ENCODE results near the gene KCNK18.

The KCNK18 gene

DNA sequence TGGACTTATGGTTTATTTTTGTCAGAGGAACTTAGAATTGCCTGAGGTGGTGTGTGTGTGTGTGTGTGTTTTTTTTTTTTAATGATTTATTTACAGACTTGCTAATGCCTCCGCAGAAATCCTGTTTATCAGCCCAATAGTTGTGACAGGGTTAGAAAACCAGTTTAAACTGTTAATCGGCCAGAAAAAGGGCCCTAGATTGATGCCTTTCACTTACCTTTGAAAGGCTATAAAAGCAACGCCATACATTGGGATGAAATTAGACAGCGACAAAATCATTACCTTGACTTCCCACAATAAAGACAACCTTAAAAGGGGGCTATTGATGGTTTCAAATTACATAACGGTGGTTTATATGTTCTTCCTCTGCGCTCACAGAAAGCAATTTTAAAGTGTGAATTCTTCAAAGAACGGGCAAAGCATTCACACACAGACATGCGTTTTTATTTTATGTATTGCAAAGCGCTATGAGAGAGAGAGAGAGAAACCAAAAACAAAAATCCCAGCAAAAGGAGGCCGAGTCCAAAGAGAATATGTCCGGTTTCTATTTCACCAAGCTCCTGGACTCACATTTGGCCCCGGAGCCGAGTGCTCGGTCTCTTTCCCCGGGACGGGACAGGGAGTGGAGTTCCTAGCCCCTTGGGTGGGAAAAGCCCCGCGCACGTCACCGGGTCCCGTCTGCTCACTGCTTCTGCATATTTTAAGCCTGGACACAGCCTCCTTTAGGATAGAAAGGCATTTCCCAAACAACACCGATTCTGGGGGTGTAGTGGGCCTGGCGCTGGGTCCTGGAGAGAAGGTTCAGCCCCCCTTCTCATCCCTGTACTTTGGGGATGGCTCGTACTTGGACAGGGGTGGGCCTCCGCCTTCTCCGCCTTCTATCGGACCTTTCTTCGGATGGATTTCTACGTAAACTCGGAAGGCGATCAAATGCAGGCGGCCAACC lies 32.4 kb upstream of the KCNK18 start:
- H3K27me3 ChIP-seq (ENCODE audit: insufficient read depth, low read length, poor library complexity) = peaks cover 13% of the 10 kb centered on the region
- no peak for ATAC-seq (ENCODE audit: insufficient read depth, low read depth)
- no peak overlapping the region for H3K4me2 ChIP-seq (ENCODE audit: insufficient read depth, low read length)

GRCh38 chr10:117165538-117166417 lies 31.5 kb upstream of the KCNK18 start:
- Histone ChIP-seq H3K9ac (ENCODE audit: low read depth, low read length) (no peak overlapping the region), H3K36me3 (ENCODE audit: insufficient read depth, low read length) (no peaks in the 10 kb centered on the region), H2AFZ (ENCODE audit: low read depth, low read length) (no peak overlapping the region), H3K9me3 (ENCODE audit: insufficient read depth, low read length, severe bottlenecking) (no peaks in the 10 kb centered on the region), H4K20me1 (ENCODE audit: insufficient read depth, low read length) (no peaks in the 10 kb centered on the region; the same call in 1 of the 2 replicates), H3K27ac (ENCODE audit: low read length) (no peak overlapping the region), H3K4me3 (ENCODE audit: low read depth in 1 of 2, low read length in 2 of 2) (no peak overlapping the region), H3K4me2 (ENCODE audit: insufficient read depth, low read length) (no peak overlapping the region), H3K79me2 (ENCODE audit: insufficient read depth, low read length) (no peaks in the 10 kb centered on the region), H3K4me1 (ENCODE audit: insufficient read depth, low read length) (no peaks in the 10 kb centered on the region), H3K27me3 (ENCODE audit: insufficient read depth, low read length, poor library complexity) (peaks cover 10% of the 10 kb centered on the region)
- DNase-seq (no peak), ATAC-seq (ENCODE audit: insufficient read depth, low read depth) (no peak)
- no peak for TF ChIP-seq EZH2 (IDR thresholded peaks at IDR 0.05; ENCODE audit: borderline replicate concordance, low read depth, low read length, severe bottlenecking)
- TF ChIP-seq, protein P1, sequence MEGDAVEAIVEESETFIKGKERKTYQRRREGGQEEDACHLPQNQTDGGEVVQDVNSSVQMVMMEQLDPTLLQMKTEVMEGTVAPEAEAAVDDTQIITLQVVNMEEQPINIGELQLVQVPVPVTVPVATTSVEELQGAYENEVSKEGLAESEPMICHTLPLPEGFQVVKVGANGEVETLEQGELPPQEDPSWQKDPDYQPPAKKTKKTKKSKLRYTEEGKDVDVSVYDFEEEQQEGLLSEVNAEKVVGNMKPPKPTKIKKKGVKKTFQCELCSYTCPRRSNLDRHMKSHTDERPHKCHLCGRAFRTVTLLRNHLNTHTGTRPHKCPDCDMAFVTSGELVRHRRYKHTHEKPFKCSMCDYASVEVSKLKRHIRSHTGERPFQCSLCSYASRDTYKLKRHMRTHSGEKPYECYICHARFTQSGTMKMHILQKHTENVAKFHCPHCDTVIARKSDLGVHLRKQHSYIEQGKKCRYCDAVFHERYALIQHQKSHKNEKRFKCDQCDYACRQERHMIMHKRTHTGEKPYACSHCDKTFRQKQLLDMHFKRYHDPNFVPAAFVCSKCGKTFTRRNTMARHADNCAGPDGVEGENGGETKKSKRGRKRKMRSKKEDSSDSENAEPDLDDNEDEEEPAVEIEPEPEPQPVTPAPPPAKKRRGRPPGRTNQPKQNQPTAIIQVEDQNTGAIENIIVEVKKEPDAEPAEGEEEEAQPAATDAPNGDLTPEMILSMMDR (IDR thresholded peaks at IDR 0.05; ENCODE audit: borderline replicate concordance, extremely low read depth, low read length, poor library complexity, severe bottlenecking) = peak; percentile 25

More for the DNA sequence above, 32.4 kb upstream of the KCNK18 start:
- DNase-seq = no peak
- H3K36me3 ChIP-seq (ENCODE audit: insufficient read depth, low read length) = no peaks in the 10 kb centered on the region
- H2AFZ ChIP-seq (ENCODE audit: low read depth, low read length) = no peak overlapping the region
- no peaks in the 10 kb centered on the region for H3K79me2 ChIP-seq (ENCODE audit: insufficient read depth, low read length)
- no peaks in the 10 kb centered on the region; the same call in 1 of the 2 replicates for H4K20me1 ChIP-seq (ENCODE audit: insufficient read depth, low read length)
- no peaks in the 10 kb centered on the region for H3K9me3 ChIP-seq (ENCODE audit: insufficient read depth, low read length, severe bottlenecking)
- no peak overlapping the region for H3K4me3 ChIP-seq (ENCODE audit: low read depth in 1 of 2, low read length in 2 of 2)
- H3K4me1 ChIP-seq (ENCODE audit: insufficient read depth, low read length) = no peaks in the 10 kb centered on the region
- TF ChIP-seq EZH2 (IDR thresholded peaks at IDR 0.05; ENCODE audit: borderline replicate concordance, low read depth, low read length, severe bottlenecking) = no peak
- TF ChIP-seq, protein P1 (IDR thresholded peaks at IDR 0.05; ENCODE audit: borderline replicate concordance, extremely low read depth, low read length, poor library complexity, severe bottlenecking) = no peak
- no peak overlapping the region for H3K9ac ChIP-seq (ENCODE audit: low read depth, low read length)
- no peak overlapping the region for H3K27ac ChIP-seq (ENCODE audit: low read length)

- no peak for DNase-seq
- TF ChIP-seq, protein P1 (IDR thresholded peaks at IDR 0.05; ENCODE audit: borderline replicate concordance, extremely low read depth, low read length, poor library complexity, severe bottlenecking) = no peak
- no peak for TF ChIP-seq EZH2 (IDR thresholded peaks at IDR 0.05; ENCODE audit: borderline replicate concordance, low read depth, low read length, severe bottlenecking)
- Histone ChIP-seq H3K4me3 (ENCODE audit: low read depth in 1 of 2, low read length in 2 of 2) (no peak overlapping the region), H3K27me3 (ENCODE audit: insufficient read depth, low read length, poor library complexity) (peaks cover 1% of the 10 kb centered on the region), H3K27ac (ENCODE audit: low read length) (no peak overlapping the region), H3K9me3 (ENCODE audit: insufficient read depth, low read length, severe bottlenecking) (no peaks in the 10 kb centered on the region), H3K79me2 (ENCODE audit: insufficient read depth, low read length) (no peaks in the 10 kb centered on the region), H3K36me3 (ENCODE audit: insufficient read depth, low read length) (no peaks in the 10 kb centered on the region), H3K9ac (ENCODE audit: low read depth, low read length) (no peak overlapping the region), H2AFZ (ENCODE audit: low read depth, low read length) (no peak overlapping the region), H3K4me1 (ENCODE audit: insufficient read depth, low read length) (no peaks in the 10 kb centered on the region), H4K20me1 (ENCODE audit: insufficient read depth, low read length) (no peaks in the 10 kb centered on the region; the same call in 1 of the 2 replicates), H3K4me2 (ENCODE audit: insufficient read depth, low read length) (no peak overlapping the region)
- no peak for ATAC-seq (ENCODE audit: insufficient read depth, low read depth)
Observed at GRCh38 chr10:117166418-117167345, 30.6 kb upstream of the KCNK18 start.
